ENCODE measurements around the gene EIF4E3. TPM values are rescaled to one million over a fixed set of nuclear protein-coding genes. Genes with fewer than 3 reads are reported as not detected.
A peak's percentile ranks its signal among the peaks of the same experiment; 100 is the strongest.

EIF4E3 gene
- total RNA-seq, 1 donor = 0.43 TPM

DNA sequence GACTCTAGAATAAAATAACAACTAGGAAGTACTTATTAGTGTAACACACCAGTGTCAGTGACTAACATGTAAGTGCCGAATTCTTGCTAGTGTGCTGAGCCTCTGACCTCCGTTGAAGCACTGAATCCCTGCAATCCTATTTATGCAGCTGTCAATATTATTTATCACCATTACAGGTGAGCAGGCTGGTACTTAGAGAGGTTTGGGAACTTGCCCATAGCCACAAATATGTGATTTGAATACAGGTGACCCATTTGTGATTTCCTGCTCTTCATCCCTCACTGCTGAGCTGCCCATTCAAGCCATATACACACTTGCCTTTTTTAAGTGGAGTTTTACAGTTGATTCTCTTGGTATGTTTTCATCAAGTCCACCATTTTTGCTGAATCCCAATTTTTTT lies 12.2 kb downstream of the EIF4E3 start:
- TF ChIP-seq, protein P1, sequence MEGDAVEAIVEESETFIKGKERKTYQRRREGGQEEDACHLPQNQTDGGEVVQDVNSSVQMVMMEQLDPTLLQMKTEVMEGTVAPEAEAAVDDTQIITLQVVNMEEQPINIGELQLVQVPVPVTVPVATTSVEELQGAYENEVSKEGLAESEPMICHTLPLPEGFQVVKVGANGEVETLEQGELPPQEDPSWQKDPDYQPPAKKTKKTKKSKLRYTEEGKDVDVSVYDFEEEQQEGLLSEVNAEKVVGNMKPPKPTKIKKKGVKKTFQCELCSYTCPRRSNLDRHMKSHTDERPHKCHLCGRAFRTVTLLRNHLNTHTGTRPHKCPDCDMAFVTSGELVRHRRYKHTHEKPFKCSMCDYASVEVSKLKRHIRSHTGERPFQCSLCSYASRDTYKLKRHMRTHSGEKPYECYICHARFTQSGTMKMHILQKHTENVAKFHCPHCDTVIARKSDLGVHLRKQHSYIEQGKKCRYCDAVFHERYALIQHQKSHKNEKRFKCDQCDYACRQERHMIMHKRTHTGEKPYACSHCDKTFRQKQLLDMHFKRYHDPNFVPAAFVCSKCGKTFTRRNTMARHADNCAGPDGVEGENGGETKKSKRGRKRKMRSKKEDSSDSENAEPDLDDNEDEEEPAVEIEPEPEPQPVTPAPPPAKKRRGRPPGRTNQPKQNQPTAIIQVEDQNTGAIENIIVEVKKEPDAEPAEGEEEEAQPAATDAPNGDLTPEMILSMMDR (IDR thresholded peaks at IDR 0.05; ENCODE audit: insufficient read depth, low read depth, low read length) = no peak
- DNase-seq (ENCODE audit: low read depth) = no peak
- no peak overlapping the region for H3K4me3 ChIP-seq (ENCODE audit: low read depth, low read length)

DNA sequence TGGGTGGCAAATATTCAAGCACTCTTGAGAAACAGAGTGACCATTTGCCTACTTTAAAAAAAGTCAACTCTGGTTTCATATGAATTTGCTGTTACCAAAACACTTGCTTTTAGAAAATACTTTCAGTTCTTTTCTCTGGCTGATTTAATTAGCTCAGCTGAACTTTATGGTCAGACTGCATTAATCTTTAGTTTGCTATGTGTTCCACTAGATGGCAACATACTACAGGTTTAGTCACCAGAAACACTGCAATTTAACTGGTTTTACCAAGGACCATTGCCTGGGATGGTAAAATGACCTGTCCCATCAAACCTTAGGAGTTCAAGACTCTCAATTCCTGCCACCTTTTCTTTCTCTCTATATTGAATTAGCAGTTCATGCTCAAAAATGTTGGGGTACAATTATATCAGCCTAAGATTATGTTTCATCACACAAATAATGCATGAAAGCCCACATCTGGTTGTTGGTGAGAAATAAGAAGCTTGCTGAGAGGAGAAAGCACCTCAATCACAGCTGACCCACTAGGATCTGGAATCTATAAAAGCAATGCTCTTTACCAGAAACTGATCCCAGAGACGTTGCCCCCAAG lies 14.2 kb downstream of the EIF4E3 start:
- no peak overlapping the region for H3K4me3 ChIP-seq (ENCODE audit: low read depth, low read length)
- TF ChIP-seq, protein P1 (IDR thresholded peaks at IDR 0.05; ENCODE audit: insufficient read depth, low read depth, low read length) = peak; percentile 67
- peak; percentile 67 for DNase-seq (ENCODE audit: low read depth)

DNA sequence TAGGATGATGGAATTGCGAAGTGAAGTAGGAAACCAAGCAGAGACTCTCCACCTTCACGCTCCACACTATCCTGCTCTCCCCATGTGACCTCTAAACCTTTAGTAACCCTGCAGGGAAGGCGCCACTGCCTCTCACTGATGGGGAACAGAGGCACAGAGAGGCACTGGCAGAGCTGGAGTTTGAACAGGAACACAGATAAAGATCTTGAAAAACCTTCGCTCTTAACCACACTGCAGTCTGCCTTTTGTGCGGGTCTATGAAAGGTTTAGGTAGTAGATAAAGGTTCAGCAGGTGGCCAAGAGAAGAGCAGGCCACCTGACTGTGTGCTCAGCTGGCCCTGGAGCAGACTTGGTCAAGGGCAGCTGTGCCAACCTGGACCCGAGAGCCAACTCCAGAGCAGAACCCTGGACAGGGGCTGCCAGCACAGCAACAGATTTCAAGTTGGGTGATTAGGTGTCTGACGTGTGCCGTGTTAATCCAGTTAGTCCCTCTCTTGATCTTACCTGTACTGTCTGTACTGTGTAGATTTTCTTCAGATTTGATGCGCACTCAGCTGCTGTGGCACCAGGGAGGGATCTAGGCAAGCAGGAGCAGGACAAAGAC lies 15.2 kb downstream of the EIF4E3 start:
- TF ChIP-seq, protein P1 (IDR thresholded peaks at IDR 0.05; ENCODE audit: insufficient read depth, low read depth, low read length) = no peak
- no peak for DNase-seq (ENCODE audit: low read depth)
- H3K4me3 ChIP-seq (ENCODE audit: low read depth, low read length) = no peak overlapping the region

GRCh38 chr3:71708476-71709105 lies 16.6 kb downstream of the EIF4E3 start:
- TF ChIP-seq, protein P1 (IDR thresholded peaks at IDR 0.05; ENCODE audit: insufficient read depth, low read depth, low read length) = no peak
- no peak for DNase-seq (ENCODE audit: low read depth)
- no peak overlapping the region for H3K4me3 ChIP-seq (ENCODE audit: low read depth, low read length)

GRCh38 chr3:71707595-71707994 lies 17.6 kb downstream of the EIF4E3 start:
- no peak for DNase-seq (ENCODE audit: low read depth)
- no peak overlapping the region for H3K4me3 ChIP-seq (ENCODE audit: low read depth, low read length)
- TF ChIP-seq, protein P1 (IDR thresholded peaks at IDR 0.05; ENCODE audit: insufficient read depth, low read depth, low read length) = no peak

GRCh38 chr3:71705681-71706080 lies 19.5 kb downstream of the EIF4E3 start:
- TF ChIP-seq, protein P1 (IDR thresholded peaks at IDR 0.05; ENCODE audit: insufficient read depth, low read depth, low read length) = no peak
- H3K4me3 ChIP-seq (ENCODE audit: low read depth, low read length) = no peak overlapping the region
- no peak for DNase-seq (ENCODE audit: low read depth)
